HS-27A (cell line): Measurements from ENCODE around the gene NRBF2.
"Not testable (repeated sequence)": the region's sequence is repeated elsewhere in the genome, so short reads cannot be mapped to it uniquely, and the experiment has no call there.

Experiments
- DNase-seq: peaks from one replicate; pipeline ENCODE4 v3.0.0-alpha.2; 2012; ENCODE audit warnings: low read depth, missing footprints

NRBF2 gene

GRCh38 chr10:63119041-63119440 lies 14.1 kb upstream of the NRBF2 start:
- no peak for DNase-seq

DNA sequence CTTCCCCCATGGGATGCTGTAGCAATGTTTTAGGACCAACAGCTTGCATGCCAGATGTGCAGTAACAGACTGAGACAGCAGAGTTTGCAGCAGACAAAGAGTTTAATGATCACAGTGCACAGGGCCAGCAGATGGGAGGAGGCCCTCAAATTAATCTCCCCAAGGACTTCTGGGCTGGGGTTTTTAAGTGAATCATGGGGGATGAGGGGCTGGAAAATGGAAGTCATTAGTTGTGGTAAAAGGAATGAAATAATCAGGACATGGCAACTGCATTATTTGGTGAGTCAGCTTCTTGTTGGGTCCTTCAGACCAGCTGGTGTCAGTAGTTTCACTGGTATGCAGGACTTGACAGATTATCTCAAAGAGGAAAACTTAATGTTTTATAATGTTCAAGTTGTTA lies 12.6 kb upstream of the NRBF2 start:
- DNase-seq = no peak

DNA sequence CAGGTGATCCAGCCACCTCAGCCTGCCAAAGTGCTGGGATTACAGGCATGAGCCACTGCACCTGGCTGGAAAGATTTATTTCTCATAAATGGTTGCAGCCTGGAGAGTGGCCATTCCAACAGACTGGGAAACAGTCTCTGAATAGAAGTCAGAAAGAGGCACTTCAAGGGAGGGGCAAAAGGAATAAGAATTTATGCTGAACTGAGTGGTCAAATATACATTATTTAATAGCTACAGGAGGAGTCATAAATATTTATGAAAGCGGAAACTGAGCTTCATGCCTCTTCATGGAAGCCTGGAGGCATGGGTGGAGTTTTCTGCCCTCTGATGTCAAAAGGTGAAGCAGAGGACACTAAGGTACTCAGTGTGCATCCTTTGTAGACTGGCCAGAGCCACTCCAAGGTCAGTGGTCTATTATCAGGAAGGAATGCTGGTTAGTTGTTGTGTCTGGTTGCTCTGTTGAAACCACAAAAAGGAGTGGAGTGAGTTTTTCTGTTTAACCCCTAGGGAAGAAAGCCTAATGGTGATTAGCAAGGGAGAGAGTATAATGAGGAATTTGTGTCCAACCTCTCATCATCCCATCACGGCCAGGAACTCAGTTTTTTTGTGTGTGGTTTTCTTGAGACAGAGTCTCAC lies 9.3 kb upstream of the NRBF2 start:
- no peak for DNase-seq

- no peak for DNase-seq
These were observed 7.7 kb upstream of the NRBF2 start for GRCh38 chr10:63125459-63125858.

DNA sequence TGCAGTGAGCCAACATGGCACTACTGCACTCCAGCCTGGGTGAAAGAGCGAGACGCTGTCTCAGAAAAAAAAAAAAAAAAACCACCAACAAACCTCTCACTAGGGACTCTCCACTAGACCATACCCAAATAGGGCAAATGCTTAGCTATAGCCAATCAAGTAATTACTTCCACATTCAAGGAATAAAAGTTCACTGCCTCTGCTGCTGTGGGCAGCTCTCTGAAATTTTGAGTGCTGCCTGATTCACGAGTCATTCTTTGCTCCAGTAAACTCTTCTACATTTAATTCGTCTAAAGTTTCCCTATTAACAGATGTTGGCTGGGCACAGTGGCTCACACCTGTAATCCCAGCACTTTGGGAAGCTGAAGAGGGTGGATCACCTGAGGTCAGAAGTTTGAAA lies 4.7 kb upstream of the NRBF2 start:
- DNase-seq = no peak

DNA sequence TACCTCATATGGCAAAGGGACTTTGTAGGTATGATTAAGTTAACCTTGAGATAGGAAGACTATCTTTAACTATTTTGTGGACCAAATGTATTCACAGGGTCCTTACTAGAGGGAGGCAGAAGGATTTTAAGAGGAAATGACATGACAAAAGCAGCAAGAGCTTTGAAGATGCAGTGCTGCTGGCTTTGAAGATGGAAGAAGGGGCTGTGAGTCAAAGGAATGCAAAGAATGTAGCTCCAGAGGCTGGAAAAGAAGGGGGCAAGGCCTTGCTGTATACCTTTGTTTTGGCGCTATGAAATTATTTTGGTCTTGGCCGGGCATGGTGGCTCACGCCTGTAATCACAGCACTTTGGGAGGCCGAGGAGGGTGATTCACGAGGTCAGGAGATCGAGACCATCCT lies 3.2 kb upstream of the NRBF2 start:
- no peak for DNase-seq

- no peak for DNase-seq
These were observed 475 bp upstream of the NRBF2 start for GRCh38 chr10:63132651-63133055.

DNA sequence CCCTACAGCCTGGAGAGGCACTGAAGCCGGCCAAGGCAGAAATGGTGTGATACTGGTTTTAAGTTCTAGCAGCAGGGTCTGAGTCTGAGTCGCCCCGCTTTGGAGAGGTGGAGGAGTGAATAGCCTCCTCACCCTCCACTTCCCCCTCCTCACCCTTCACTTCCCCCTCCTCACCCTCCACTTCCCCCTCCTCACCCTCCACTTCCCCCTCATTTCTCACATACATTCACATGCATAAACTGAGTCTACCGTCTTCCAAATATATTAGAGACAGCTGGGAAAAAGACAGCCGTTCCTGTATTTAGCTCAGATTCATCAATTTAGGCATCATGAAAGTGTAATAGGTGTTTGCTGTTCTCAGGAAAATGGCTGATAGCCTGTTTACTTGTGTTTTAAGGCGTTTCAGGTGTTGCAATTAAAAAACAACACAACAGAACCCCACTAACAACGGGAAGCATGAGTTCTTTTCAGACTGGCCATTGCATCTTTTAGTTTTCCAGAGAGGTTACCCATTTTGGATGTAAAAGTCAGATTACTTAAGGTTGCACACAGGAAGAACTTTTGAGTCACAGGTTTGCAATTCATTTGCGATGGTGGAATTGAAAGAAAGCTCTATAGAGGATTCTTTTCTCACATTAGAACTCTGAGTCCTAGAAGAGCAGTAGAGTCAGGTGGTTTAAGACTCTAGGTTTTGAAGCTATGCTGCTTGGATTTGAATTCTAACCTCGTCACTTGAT lies 861 bp downstream of the NRBF2 start:
- no peak for DNase-seq

GRCh38 chr10:63137306-63137705 lies 4.2 kb downstream of the NRBF2 start:
- DNase-seq = no peak

GRCh38 chr10:63140077-63140476 lies 6.9 kb downstream of the NRBF2 start:
- no peak for DNase-seq

DNA sequence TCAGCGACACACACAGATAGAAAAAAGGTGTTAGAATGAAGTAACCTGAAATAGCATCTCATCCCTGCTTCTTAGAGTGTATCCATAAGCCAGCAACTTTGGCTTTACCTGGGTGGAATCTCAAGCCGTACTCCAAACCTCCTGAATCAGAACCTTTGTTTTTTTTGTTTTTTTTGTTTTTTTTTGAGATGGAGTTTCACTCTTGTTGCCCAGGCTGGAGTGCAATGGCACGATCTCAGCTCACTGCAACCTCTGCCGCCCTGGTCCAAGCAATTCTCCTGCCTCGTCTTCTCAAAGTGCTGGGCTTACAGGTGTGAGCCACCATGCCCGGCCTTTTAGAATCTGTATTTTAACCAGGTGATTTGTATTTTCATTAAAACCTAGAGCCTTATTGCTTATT lies 9.0 kb downstream of the NRBF2 start:
- no peak for DNase-seq

DNA sequence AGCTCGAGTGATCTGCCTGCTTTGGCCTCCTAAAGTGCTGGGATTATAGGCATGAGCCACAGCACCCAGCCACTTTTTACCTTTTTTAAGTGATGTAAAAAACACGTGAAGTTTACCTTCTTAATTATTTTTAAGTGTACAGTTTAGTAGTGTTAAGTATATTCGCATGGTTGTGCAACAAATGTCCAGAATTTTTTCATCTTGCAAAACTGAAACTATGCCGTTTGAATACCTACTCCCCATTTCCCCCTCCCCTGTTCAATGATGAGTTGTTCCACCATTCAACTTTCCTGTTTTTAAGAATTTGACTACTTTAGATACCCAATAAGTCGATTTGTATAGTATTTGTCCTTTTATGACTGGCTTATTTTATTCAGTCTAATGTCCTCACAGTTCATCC lies 10.9 kb downstream of the NRBF2 start:
- DNase-seq = no peak

DNA sequence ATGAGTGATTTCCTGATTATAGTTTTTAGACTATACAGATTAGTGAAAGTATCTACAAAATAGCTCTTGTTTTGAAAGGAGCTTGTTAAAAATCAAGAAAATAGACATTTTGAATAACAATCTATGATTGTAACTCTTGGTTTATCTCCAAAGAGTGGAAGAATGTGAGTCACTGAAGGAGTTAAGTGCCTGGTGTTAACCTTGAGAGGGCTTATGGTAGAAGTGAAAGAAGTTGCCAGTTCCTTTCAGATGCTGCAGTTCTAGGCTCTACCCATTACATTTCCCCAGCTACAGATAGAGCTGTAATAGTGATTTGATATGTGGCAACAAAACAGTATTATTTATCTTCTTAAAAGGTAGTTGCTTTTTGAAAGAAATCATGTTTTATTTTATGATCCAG lies 12.7 kb downstream of the NRBF2 start:
- DNase-seq = no peak

DNA sequence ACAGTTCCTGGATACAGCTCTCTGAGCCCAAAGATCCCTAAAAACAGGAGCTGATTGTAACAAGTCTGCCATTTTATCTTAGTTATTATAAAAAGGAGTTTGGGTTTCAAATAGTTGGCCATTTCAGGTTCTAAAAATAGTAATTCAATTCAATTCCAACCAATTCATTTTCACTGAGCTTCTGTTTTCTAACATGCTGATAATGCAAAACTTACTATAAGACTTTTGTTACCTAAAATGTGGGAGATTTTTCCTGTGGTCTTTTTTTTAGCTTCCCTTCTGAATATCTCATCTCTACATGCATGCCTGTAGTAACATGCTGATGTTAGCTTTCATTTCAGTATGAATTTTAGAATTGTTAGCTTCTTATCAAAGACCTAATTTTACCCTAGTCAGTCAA lies 13.4 kb downstream of the NRBF2 start:
- DNase-seq = no peak

DNA sequence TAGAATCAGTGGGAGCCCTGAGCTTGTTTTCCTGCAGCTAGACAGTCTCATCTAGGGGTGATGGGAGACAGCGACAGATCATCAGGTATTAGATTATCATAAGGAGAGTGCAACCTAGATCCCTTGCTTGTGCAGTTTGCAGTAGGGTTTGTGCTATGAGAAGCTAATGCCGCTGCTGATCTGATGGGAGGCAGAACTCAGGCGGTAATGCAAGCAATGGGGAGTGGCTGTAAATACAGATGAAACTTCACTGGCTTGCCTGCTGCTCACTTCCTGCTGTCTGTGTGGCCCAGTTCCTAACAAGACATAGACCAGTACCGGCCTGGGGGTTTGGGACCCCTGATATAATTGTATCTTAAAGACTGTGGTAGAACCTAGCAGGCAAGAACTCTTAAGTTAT lies 17.6 kb downstream of the NRBF2 start:
- no peak for DNase-seq

- DNase-seq = not testable (repeated sequence)
These were observed 20.9 kb downstream of the NRBF2 start for GRCh38 chr10:63153868-63154545.

DNA sequence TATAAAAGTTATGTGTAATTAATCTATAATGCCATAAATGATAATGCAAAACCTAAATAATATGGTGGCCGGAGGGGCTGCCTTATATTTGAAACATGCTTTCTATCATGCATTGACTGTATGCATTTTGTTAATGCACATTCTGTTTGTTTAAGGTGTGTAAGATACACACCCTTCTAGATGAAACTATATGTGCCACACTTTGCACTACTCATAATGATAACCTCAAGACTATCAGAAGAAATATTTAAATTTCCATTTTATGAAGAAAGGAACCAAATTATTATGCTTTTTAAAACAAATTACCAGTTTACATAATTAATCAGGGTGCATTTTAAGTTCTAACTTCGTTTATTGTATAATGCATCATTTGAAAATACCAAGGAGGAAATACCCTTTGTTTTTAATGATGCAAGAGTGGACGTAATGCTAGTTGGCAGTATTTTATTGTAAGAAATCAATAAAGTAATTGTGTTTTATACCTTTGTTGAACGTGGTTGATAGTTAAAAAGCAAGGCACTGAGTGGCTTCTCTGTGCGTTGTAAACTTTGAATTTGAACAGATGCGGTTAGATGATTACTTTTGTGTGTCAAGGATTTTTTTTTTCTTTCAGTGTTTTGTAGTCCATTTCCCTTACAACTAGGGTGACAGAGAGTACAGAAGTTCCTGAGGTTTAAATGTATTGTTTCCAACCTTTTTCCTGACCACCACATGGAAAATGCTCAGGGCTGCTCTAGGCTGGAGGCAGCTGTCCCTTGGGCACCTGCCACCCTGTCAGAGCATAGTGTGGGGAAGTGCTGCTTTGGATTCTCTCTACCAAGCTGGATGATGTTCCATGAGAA lies 21.6 kb downstream of the NRBF2 start:
- no peak for DNase-seq

DNA sequence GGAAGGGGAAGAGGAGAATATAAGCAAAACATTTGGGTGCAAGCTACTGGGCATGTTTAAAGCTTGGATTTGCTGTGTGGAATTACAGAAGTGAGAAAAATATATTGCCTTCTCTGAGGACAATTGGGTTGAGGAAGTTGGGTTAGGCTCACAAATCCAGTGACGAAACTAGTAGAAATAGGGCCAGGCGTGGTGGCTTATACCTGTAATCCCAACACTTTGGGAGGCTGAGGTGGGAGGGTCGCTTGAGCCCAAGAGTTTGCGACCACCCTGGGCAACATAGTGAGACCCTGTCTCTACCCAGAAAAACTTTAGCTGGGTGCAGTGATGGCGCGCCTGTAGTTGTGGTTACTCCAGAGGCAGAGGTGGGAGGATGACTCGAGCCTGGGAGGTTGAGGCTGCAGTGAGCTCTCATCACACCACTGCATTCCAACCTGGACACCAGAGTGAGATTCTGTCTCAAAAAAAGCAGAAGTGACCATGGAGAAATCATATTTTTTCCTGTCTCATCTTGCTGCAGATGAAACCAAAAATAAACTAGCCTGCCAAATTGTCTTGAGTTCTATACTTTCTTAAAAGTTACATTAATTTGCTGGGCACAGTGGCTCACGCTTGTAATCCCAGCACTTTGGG lies 22.4 kb downstream of the NRBF2 start:
- no peak for DNase-seq

GRCh38 chr10:63156236-63156635 lies 23.1 kb downstream of the NRBF2 start:
- DNase-seq = no peak

DNA sequence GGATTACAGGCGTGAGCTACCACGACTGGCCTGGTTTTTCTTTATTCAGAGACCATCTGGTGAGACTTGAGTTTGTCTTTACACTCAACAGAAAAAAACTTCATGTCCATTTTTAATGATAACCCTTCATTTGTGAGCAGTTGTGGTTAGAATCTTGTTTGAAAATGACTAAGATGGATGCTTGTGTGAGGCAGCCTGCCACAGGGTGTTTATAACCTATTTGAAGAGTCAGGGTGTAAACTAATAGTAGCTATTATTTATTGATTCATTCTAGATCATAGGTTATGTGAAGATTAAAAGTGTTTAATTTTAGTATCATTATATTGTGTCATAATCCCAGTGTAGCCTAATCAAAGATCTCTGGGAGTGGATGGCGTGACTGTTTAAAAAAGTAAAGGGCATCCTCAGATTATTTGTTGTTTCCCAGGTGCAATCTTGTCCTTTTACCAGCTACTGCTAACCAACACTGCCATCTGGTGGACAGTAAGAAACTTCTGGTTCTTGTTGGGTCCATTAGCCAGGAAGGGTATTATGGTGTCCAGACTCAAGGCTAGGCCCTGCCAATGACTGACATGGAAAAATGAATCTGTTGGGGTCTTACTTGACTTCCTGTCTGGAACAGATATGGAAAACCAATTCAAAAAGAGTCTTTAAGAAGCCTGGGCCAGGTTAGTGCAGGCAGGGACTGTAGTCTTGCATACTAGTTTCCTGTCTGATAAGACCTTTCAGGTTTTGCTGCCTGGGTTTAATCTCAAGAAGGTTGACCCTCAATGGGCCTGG lies 24.9 kb downstream of the NRBF2 start:
- DNase-seq = peak; percentile 41

GRCh38 chr10:63161592-63161991 lies 28.5 kb downstream of the NRBF2 start:
- no peak for DNase-seq
